ENCODE data around the gene GSAP. TPM values are rescaled to one million over a fixed set of nuclear protein-coding genes. Genes with fewer than 3 reads are reported as not detected.

GSAP gene
- total and polyA plus RNA-seq, 2 donors (not counting 3 experiments of a cell fraction or from before 2014, with no cell fraction given): 2.3 to 5.8 TPM

DNA sequence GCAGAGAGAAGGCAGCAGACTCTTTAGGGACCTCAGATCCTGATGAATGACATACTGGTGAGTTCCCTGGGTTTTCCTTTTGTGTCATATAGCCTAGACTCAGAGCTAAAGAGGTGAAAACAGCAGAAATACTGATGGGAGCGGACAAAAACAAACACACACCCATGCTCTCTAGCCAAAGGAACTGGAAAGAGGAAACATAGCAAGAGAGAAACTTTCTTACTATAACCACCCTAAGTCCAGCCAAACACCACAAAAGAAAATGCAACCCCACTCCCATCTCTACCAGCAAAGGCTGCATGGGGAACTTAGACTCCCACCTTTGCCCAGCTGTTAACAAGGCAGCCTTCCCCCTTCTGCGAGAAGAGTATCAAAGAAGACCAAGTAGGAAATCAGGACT is 16.3 kb downstream of the GSAP start:
- Histone ChIP-seq H3K27ac (ENCODE audit: insufficient read depth, low read depth, low read length) (no peak overlapping the region), H3K36me3 (ENCODE audit: control insufficient read depth in 2 of 2, extremely low read depth in 1 of 2, insufficient read depth in 2 of 2, low read length in 2 of 2) (no peaks in the 10 kb centered on the region), H3K9me3 (replicated peaks; ENCODE audit: control insufficient read depth, insufficient read depth, low read length) (no peaks in the 10 kb centered on the region), H3K79me2 (ENCODE audit: control insufficient read depth, insufficient read depth, low read length) (no peaks in the 10 kb centered on the region), H3K27me3 (ENCODE audit: control insufficient read depth in 2 of 2, insufficient read depth in 2 of 2, low read length in 2 of 2) (no peaks in the 10 kb centered on the region), H3K9ac (replicated peaks; ENCODE audit: extremely low read depth, insufficient read depth, low read length) (no peak overlapping the region), H3K9me1 (replicated peaks; ENCODE audit: control insufficient read depth, extremely low read depth, insufficient read depth, low read length) (no peaks in the 10 kb centered on the region), H3K4me2 (ENCODE audit: insufficient read depth, low read length) (no peak overlapping the region), H3K4me1 (ENCODE audit: control insufficient read depth, extremely low read depth, insufficient read depth, low read length) (no peaks in the 10 kb centered on the region), H4K20me1 (replicated peaks; ENCODE audit: control insufficient read depth, extremely low read depth, insufficient read depth, low read length) (no peaks in the 10 kb centered on the region), H2AFZ (ENCODE audit: low read depth, low read length) (no peak overlapping the region), H3K4me3 (replicated peaks in 1 of 3; ENCODE audit: insufficient read depth in 1 of 3, low read depth in 1 of 3, low read length in 3 of 3) (no peak overlapping the region)
- TF ChIP-seq EZH2 (IDR thresholded peaks at IDR 0.05; ENCODE audit: borderline replicate concordance, low read depth, low read length, severe bottlenecking) (no peak), POLR2AphosphoS5 (IDR thresholded peaks at IDR 0.05; ENCODE audit: insufficient read depth, low read depth, low read length) (no peak), GATA2 (IDR thresholded peaks at IDR 0.05; ENCODE audit: insufficient read depth, insufficient read length, low read depth, low read length) (no peak), JUN (IDR thresholded peaks at IDR 0.05; ENCODE audit: borderline replicate concordance, insufficient read depth, insufficient read length, low read depth) (no peak), MYC (IDR thresholded peaks at IDR 0.05; ENCODE audit: low read depth, low read length) (no peak), FOS (IDR thresholded peaks at IDR 0.05; ENCODE audit: borderline replicate concordance, insufficient read depth, low read length) (no peak)
- TF ChIP-seq, protein P1, sequence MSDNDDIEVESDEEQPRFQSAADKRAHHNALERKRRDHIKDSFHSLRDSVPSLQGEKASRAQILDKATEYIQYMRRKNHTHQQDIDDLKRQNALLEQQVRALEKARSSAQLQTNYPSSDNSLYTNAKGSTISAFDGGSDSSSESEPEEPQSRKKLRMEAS (IDR thresholded peaks at IDR 0.05; ENCODE audit: insufficient read depth, insufficient read length): no peak
- TF ChIP-seq, protein P2, sequence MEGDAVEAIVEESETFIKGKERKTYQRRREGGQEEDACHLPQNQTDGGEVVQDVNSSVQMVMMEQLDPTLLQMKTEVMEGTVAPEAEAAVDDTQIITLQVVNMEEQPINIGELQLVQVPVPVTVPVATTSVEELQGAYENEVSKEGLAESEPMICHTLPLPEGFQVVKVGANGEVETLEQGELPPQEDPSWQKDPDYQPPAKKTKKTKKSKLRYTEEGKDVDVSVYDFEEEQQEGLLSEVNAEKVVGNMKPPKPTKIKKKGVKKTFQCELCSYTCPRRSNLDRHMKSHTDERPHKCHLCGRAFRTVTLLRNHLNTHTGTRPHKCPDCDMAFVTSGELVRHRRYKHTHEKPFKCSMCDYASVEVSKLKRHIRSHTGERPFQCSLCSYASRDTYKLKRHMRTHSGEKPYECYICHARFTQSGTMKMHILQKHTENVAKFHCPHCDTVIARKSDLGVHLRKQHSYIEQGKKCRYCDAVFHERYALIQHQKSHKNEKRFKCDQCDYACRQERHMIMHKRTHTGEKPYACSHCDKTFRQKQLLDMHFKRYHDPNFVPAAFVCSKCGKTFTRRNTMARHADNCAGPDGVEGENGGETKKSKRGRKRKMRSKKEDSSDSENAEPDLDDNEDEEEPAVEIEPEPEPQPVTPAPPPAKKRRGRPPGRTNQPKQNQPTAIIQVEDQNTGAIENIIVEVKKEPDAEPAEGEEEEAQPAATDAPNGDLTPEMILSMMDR (IDR thresholded peaks at IDR 0.05; ENCODE audit: extremely low read depth in 1 of 2, insufficient read depth in 1 of 2, low read depth in 1 of 2, low read length in 2 of 2): no peak
- intact Hi-C loops (cut with micrococcal nuclease) (no loop called here), dilution Hi-C loops (cut with MboI; ENCODE audit: extremely low pct_ligation_motif_present, low sequenced_read_pairs) (no loop called here)
- CTCF ChIA-PET: interaction anchor here (1.2 kb wide), 1 partner anchor 15 kb away, joined by 5 read pairs; no protein-coding TSS in a partner anchor
- POLR2A ChIA-PET: no interaction called here
- DNase-seq (ENCODE audit: low read depth, low spot score) (no peak), FAIRE-seq (no peak)
- BruUV-seq (replicated peaks): no TSS peak

Measured in endothelial cell of umbilical vein (primary cell).